GM21717 (cell line): ENCODE data around the gene ADAM22.

Experiments used
- ATAC-seq: cut with Tn5 transposase; IDR thresholded peaks from one replicate; pipeline ENCODE4 v1.9.1; 2021; ENCODE audit warnings: mild to moderate bottlenecking, moderate library complexity; ENCODE audit not compliant: unreplicated experiment

ADAM22 gene

GRCh38 chr7:88205179-88205578 lies 271.1 kb downstream of the ADAM22 start:
- no peak for ATAC-seq

- no peak for ATAC-seq
Measured at GRCh38 chr7:88206254-88206653, 272.2 kb downstream of the ADAM22 start.

- ATAC-seq, result no peak
Measured at GRCh38 chr7:88208521-88208920, 274.5 kb downstream of the ADAM22 start.

GRCh38 chr7:88212918-88213317 lies 278.9 kb downstream of the ADAM22 start:
- ATAC-seq, result no peak

- ATAC-seq, result no peak
Measured at GRCh38 chr7:88214456-88214855, 280.4 kb downstream of the ADAM22 start.

GRCh38 chr7:88215295-88215694 lies 281.2 kb downstream of the ADAM22 start:
- no peak for ATAC-seq

GRCh38 chr7:88216276-88216675 lies 282.2 kb downstream of the ADAM22 start:
- ATAC-seq, result no peak

DNA sequence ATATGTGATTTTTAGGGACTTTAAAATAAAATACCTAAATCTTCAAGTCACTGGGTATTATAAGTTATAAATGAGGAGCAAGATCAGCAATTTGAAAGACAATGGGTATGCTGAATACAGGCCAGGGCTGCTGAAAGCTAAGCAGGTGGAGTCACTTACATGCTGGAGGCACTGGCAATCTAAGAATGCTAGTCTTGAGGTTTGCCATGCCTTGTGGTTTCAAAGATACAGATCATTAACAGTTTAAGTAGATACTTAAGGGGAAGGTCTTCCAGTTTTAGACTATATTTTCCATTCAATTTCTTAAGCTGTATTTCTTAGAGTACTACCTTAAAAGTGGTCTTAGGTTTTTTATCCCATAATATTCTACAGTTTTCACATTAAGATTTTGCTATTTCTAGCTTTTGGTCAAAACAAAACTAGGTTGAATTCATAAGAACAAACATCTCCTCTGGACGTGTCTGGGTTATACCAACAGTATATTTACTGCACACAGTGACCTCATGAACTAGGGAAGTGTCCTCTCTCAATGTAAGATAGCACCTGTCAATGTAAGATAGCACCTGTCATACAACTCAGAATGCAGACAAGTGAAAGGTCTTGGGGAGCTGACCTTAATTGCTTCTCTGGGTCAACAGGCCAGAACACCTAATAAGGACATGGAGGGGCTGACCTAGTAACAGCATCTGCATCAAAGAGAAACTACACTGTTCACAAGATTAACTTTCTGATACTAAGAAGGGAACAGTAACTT lies 283.8 kb downstream of the ADAM22 start:
- ATAC-seq, result peak; percentile 78

DNA sequence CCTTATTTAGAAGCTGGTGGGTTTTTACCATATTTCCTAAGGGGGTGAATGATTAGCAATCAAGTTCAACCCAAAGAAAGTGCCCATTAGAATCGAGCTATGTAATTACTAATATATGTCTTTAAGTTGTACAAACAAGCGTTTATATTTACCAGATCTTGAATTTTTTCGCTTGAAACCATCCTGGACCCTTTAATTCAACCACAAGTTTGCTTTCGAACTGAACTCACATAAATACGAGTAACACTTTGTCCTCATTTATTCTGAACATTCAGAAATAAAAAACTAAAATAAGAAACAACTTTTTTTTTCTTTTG lies 284.3 kb downstream of the ADAM22 start:
- no peak for ATAC-seq

GRCh38 chr7:88218836-88219605 lies 285.0 kb downstream of the ADAM22 start:
- peak; percentile 43 for ATAC-seq

DNA sequence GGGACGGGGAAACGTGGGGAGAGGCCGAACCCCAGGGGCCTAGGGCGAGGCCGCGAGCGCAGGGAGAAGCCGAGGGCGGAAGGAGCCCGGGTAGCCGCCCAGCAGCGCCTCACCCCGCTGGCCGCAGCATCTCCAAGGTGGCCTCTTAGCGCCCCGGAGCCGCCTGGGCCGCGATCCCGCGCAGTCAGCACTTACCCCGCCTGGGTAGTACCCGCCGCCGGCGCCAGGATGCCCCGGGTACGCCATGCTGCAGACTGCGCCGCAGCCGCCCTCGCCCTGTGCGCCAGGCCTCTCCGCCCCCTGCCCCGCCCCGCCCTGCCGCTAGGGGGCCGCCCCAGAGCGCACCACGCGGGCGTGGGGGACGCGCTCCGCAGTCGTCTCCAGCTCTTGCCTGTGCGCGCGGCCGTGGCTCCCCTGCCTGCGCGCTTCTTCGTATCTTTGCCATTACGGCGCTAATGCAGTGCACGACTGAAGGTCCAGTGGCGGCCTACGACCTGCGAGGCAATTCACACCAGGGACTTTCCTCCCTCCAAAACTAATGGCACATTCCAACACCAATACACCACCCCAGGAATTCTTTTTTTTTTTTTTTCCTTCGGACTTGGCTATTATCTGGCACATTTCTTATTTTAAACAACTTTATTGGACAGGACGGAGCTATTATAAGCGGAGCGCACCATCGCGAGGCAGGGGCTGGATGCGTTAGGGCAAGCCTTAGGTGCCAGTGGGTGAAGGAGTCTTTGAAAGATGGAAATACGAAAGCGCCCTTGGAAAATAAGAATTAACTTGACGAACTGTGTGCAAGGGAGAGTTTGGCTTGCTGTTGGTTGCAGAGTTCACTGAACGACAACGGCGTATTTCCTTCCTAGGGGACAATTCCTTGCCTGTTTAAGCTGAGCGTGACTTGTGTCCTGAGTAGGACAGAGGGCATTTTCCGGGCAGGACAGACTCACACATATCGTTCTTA lies 286.0 kb downstream of the ADAM22 start, which contains the start of gene SRI:
TSS of gene SRI (minus strand) at position 258 of the 967 bp plus-strand sequence. CDS start at position 246, 12 bp downstream.
- ATAC-seq, result peak; percentile 81

DNA sequence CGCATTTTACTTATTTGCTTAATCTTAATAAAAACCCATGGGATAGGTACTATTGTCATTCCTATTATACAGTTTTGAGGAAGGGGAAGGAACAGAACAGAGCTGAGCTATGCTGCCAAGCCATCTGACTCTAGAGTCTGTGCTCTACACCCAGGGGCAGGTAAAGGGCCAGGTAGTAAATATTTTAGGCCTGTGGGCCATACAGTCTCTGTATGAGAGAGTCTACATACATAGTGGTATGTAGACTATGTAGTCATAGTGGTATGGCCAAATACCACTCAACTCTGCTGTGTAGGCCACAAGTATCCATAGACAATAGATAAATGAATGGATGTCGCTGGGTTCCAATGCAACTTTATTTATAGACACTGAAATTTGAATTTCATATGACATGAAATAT lies 289.2 kb downstream of the ADAM22 start:
- no peak for ATAC-seq

DNA sequence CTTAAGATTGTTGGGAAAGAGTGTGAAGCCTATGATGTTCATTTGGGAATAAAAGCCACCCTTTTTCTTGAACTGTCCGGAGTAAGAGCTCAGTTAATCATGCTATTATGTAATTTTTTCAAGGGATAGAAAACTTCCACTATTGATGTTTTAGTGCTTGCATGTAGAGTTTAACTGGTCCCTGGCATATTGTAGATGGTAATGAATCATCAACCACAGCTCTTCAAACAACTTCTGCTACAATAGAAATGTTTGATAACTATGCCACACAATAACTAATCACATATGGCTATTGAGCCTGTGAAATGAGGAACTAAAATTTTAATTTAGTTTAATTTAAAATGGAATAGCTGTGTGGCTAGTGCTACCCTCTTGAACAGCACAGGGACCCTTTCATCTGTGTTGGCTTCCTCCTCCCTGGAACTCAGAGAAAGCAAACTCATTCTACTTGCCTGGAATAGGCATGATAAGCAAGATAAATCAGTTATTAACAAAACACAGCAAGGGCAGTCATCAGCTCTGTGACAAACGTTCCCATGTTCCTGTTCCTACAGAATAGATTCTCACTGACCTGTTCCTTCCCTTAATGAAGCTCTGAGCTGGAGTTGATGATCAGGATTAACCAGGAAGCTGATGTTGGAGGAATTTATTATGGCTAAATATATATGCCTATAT lies 290.7 kb downstream of the ADAM22 start:
- no peak for ATAC-seq

GRCh38 chr7:88226201-88226600 lies 292.1 kb downstream of the ADAM22 start:
- ATAC-seq, result no peak

- ATAC-seq, result no peak
Measured at GRCh38 chr7:88226886-88227516, 292.9 kb downstream of the ADAM22 start.

- no peak for ATAC-seq
Measured at GRCh38 chr7:88229302-88229995, 295.4 kb downstream of the ADAM22 start.

GRCh38 chr7:88230646-88231045 lies 296.6 kb downstream of the ADAM22 start:
- ATAC-seq, result no peak

DNA sequence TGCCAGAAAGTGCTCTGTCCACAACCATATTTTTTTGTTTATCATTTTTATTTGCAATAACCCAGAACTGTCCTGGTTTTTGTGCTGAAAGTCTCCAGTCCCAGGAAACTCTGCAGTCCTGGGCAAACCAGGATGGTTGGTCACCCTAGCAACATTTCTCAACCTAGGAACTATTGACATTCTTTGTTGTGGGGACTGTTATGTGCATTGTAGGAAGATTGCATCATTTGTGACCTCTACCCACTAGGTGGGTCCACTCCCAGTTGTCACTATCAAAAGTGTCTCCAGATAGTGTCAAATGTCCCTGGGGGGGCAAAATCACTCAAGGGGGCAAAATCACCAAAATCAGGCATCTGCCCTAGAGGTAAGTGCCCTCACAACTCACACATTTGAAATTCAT lies 299.8 kb downstream of the ADAM22 start:
- no peak for ATAC-seq

DNA sequence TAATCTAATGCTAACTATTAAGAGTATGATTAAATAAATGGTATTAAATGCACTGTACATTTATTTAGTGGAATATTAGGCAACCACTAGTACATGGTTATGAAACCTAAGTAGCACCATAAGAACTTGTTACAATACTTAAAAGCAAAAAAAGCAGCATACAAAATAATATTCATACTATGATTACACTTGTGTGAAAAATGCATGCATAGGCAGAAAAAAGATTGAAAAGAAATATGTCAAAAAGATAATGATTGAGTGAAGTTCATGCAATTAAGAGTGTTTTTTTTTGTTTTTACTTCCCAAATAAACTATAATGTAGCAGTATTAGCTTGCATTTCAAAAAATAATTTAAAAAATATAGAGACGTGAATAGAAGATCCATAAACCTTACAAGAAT lies 305.8 kb downstream of the ADAM22 start:
- no peak for ATAC-seq
